Fibroblast of skin of left quadriceps (primary cell): ENCODE measurements around the gene CRLF2.
"Not testable (repeated sequence)": the region's sequence is repeated elsewhere in the genome, so short reads cannot be mapped to it uniquely, and the experiment has no call there.

Source experiments
- DNase-seq, 2 experiments: peaks; one replicate each; pipeline ENCODE4 v3.0.0-alpha.2; 2013; ENCODE audit warnings: low read depth in 2 of 2

Gene CRLF2

GRCh38 chrX:1212532-1212931 is at the start of gene CRLF2:
CRLF2 (minus strand) TSS chrX:1212649; CDS start chrX:1212634, 15 bp downstream.
- DNase-seq = peak in 1 of 2 experiments; percentile 8

GRCh38 chrX:1261771-1262170 is 49.3 kb upstream of the CRLF2 start:
- DNase-seq = not testable (repeated sequence)

GRCh38 chrX:1261285-1261684 is 48.8 kb upstream of the CRLF2 start:
- no peak for DNase-seq

- no peak for DNase-seq
These were observed 40.4 kb upstream of the CRLF2 start for GRCh38 chrX:1252861-1253260.

GRCh38 chrX:1249101-1249887 is 36.8 kb upstream of the CRLF2 start:
- peak in 1 of 2 experiments; percentile 11 for DNase-seq

GRCh38 chrX:1248331-1249061 is 36.0 kb upstream of the CRLF2 start:
- peak; percentile 63 to 65 for DNase-seq

- peak; percentile 44 to 55 for DNase-seq
These were observed 34.4 kb upstream of the CRLF2 start for GRCh38 chrX:1246816-1247215.

- DNase-seq = peak in 1 of 2 experiments; percentile 19
These were observed 32.0 kb upstream of the CRLF2 start for GRCh38 chrX:1244164-1245076.

GRCh38 chrX:1242891-1243402 is 30.5 kb upstream of the CRLF2 start:
- no peak for DNase-seq

- DNase-seq = not testable (repeated sequence)
These were observed 28.1 kb upstream of the CRLF2 start for GRCh38 chrX:1240551-1240950.

- no peak for DNase-seq
These were observed 27.3 kb upstream of the CRLF2 start for GRCh38 chrX:1239681-1240142.

- no peak for DNase-seq
These were observed 19.5 kb upstream of the CRLF2 start for GRCh38 chrX:1231850-1232465.

- DNase-seq = not testable (repeated sequence)
These were observed 15.7 kb upstream of the CRLF2 start for GRCh38 chrX:1228101-1228500.

GRCh38 chrX:1226249-1226648 is 13.8 kb upstream of the CRLF2 start:
- DNase-seq = no peak

- DNase-seq = no peak
These were observed 12.5 kb upstream of the CRLF2 start for GRCh38 chrX:1224954-1225353.

GRCh38 chrX:1223242-1223600 is 10.8 kb upstream of the CRLF2 start:
- DNase-seq = no peak

GRCh38 chrX:1222531-1223241 is 10.2 kb upstream of the CRLF2 start:
- no peak for DNase-seq

- no peak for DNase-seq
These were observed 8.9 kb upstream of the CRLF2 start for GRCh38 chrX:1221296-1221845.

- no peak for DNase-seq
These were observed 5.8 kb upstream of the CRLF2 start for GRCh38 chrX:1218286-1218685.

GRCh38 chrX:1215123-1215823 is 2.8 kb upstream of the CRLF2 start:
- no peak for DNase-seq
